ENCODE measurements around the gene EPHA7. TPM values are rescaled to one million over a fixed set of nuclear protein-coding genes. Genes with fewer than 3 reads are reported as not detected.

The EPHA7 gene
- total RNA-seq: 39.6 TPM

GRCh38 chr6:93419304-93420162 is at the start of gene EPHA7:
TSS of gene EPHA7 (minus strand) at chr6:93419559. CDS start at chr6:93419341, 218 bp downstream.

